Thyroid gland (tissue), 4 donors: ENCODE measurements around the gene INSC.

Experiments
- POLR2A ChIP-seq, 2 donors: fragments of 450-650 bp; IDR thresholded peaks; one replicate each; pipeline ENCODE4 v1.6.1; 2017; ENCODE audit warnings: antibody characterized with exemption in 2 of 2, mild to moderate bottlenecking in 2 of 2, moderate library complexity in 1 of 2
- TF ChIP-seq, protein P1 (sequence below), 6 experiments: fragments of 200-600 bp in 3 of 6; fragments of 450-650 bp in 3 of 6; sonication (generic) in 3 of 6; IDR thresholded peaks; one replicate each; pipeline ENCODE4 v1.5.1; 2016 to 2019; ENCODE audit warnings: antibody characterized with exemption in 6 of 6, mild to moderate bottlenecking in 2 of 6, inconsistent platforms in 1 of 6, moderate library complexity in 1 of 6

DNA sequence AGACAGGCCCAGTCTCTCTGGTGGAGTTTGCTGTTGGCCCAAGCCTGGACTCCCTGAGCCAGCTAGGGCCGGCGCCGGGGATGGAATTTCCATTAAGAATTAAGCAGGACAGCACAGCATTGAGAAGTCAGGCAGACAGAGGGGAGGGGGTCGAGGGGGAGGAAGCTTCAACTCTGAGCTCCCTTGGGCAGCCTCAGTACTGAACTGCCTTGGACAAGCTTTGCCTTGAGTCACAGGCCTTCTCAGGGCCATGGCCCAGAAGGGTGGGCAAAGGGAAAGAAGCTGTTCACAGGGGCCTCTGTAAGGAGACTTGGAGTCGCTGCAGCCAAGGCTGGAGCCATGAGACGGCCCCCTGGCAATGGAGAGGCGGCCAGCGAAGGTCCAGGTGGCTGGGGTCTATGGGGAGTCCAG, 2.6 kb upstream of the INSC start:
- TF ChIP-seq, protein P1, sequence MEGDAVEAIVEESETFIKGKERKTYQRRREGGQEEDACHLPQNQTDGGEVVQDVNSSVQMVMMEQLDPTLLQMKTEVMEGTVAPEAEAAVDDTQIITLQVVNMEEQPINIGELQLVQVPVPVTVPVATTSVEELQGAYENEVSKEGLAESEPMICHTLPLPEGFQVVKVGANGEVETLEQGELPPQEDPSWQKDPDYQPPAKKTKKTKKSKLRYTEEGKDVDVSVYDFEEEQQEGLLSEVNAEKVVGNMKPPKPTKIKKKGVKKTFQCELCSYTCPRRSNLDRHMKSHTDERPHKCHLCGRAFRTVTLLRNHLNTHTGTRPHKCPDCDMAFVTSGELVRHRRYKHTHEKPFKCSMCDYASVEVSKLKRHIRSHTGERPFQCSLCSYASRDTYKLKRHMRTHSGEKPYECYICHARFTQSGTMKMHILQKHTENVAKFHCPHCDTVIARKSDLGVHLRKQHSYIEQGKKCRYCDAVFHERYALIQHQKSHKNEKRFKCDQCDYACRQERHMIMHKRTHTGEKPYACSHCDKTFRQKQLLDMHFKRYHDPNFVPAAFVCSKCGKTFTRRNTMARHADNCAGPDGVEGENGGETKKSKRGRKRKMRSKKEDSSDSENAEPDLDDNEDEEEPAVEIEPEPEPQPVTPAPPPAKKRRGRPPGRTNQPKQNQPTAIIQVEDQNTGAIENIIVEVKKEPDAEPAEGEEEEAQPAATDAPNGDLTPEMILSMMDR (IDR thresholded peaks at IDR 0.05) = no peak
- TF ChIP-seq POLR2A (IDR thresholded peaks at IDR 0.05) = no peak
